Stimulated activated CD8-positive, alpha-beta memory T cell treated with anti-CD3 and anti-CD28 coated beads, Interleukin-7, amount 100 ng/mL, for 4 hours (primary cell): ENCODE measurements around the gene HDAC4.
"Not testable (repeated sequence)": the region's sequence is repeated elsewhere in the genome, so short reads cannot be mapped to it uniquely, and the experiment has no call there.

ENCODE experiments used
- DNase-seq, 2 donors: peaks; one replicate each; pipeline ENCODE4 v3.0.0-alpha.2; 2020; ENCODE audit warnings: low read depth in 2 of 2

The HDAC4 gene

DNA sequence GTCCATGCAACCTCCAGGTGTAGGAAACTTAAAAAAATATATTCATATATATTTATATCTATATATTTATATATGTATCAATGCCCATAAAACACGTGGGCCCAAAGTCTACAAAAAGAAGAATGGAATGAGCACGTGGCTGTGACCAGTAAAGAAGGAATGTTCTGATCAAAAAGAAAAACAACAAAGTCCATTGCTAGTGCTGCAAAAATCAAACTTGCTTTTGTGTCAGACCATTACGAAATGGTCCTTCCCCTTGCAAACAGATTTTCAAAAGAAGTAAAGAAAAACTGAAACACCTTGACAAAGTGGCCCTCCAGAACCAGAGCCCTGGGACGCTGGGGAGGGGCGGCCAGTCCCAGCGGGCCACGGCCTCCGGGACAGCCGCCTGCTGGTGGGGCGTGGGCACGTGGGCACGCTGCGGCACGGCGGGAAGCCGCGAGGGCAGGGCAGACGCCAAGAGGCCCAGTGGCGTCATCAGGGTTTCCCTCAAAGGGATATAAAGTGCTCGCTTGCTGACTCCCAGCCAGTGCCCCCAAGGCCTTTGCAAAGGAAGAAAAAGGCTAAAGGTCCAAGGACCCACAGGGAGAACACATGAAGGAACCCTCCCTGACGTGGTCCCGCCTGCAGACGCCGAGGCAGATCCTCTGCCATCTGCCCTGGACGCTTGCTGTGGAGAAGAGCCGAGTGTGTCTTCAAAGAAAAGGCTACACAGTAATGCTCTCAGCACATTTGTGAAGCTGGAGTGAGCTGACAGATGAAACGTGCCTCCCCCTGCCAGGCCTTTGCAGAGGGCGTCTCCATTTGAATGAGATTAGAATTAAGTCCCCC, 351.2 kb downstream of the HDAC4 start:
- DNase-seq = no peak

DNA sequence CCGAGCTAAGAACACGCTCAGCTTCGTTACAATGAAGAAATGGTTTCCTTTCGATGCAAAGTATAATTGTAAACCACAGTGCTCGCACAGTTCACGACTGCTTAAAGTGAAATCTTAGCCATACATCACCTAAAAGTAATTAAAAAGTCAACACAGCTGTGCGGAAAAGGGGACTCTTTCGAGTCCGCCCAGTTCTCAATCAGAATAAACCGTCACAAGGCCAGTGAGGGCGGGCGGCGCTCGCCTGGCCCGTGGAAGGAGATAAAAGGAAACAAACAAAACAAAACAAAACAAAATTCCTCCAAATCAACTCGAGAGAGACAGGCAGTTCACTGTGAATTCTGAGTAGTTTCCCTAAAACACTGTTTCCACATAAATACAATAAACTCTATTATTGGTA, 352.1 kb downstream of the HDAC4 start:
- no peak for DNase-seq

DNA sequence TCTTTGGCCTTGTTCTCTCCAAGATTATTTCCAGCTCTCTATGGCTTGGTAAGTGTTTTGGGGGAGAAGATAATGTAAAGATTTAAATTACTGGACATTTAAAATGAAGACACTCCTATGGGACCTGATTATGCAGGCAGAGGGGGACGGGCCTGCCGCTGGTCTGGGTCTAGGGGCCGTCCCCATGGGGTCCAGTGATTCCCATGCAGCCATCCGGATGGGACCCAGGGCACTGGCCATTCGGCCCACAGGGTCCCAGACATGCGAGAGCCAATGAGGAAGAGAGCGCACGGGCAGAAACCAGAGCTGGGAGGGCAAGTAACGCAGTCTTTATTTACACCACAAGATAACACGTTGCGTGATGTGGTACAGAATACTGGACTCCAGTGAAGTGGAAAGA, 353.0 kb downstream of the HDAC4 start:
- DNase-seq = no peak

DNA sequence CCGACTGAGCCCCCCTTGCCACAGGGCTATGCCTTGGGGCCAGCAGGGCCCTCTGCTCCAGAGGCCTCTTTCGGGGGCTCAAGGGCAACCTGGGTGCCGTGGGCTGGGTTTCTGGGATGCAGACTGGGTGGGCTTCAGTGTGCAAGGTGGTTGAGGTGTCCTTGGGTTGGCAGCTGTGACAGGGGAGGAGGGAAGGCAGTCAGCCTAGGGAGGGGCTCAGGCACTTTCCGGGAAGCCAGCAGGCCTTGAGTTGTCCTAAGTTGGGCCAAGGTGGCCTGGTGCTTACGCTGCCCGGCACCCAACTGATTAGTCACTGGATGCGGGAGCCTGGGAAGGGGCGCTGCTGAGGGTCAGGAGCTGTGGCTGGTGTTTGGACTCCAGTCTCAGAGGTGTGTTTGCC, 353.4 kb downstream of the HDAC4 start:
- no peak for DNase-seq

DNA sequence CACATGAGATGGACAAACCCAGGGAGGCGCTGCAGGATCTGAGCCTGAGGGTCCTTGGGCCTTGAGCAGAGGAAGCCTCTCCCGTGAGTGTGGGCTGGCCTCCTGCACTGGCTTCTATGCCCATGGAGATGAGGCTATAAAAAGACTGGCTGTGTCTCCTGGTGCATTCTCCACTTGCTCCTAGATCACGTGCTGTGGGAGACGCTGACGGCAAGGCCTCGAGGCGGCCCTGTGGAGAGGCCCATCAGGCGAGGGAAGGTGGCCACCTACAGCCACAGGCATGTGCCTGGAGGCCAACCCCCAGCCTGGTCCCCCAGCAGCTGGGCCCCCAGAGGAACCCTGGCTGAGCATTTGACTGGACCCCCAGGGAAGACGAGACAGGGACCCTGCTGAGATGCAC, 354.0 kb downstream of the HDAC4 start:
- no peak for DNase-seq

DNA sequence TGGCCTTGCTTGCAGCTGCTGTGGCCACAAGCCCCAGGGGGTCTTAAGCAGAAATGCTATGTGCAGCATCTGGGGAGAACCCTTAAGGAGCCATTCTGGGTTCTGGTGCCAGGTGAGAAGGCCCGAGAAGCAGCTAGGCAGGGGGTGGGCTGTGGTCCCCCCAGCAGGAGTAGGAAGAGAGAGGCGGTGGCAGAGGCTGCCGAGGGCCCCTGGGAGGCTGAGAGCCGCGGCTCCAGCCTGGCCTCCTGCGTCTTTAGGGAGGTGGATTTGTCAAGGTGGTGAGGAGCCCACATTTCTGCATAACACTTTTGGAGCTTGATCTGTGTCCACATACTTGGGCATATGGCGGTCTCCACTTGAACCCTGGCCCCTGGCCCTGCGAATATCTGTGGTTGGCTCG, 356.5 kb downstream of the HDAC4 start:
- DNase-seq = no peak

DNA sequence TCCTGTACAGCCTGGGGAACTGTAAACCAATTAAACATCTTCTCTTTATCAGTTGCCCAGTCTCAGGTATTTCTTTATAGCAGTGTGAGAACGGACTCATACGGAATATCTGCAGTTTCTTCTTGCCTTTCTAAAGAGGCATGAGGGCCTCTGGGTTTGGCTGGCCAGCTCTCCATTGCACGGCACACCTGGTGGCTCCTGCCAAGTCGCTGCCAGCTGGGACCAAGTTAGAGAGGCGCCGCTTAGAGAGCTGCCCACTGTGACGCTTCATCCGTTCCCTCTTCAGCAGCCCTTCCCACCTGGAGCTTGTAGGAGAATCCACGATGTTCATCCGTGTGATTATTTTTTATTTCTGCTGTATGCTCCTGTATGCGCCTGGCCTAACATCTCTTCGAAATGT, 357.5 kb downstream of the HDAC4 start:
- no peak for DNase-seq

DNA sequence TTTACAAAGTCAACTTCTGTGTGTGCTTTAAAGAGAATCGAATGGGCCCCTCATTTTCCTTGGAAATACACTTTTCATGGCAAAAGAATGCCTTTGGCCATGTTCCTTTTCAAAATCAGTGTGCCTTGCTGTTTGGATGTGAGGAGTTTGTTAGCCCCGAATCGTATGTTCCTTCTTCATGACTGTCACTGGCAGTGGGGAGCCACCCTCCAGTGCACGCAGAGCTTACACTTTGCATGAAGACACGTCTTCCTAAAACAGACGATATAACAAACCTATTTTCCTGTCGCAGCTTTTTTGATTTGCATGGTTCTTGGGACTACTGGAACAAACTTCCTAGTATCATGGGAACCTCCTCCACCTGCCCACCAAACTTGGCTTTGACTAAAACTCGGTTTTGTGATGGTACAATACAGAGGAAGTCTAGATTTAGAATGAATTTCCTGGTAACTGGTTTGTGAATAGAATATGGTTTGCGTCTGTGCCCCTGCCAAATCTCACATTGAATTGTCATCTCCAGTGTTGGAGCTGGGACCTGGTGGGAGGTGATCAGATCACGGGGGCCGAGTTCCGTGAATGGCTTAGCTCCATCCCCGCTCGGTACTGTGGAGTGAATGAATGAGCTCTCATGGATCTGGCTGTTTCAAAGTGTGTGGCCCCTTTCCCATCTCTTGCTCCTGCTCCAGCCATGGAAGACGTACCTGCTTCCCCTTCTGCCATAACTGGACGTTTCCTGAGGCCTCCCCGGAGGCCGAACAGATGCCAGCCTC, 358.1 kb downstream of the HDAC4 start:
- DNase-seq = no peak

DNA sequence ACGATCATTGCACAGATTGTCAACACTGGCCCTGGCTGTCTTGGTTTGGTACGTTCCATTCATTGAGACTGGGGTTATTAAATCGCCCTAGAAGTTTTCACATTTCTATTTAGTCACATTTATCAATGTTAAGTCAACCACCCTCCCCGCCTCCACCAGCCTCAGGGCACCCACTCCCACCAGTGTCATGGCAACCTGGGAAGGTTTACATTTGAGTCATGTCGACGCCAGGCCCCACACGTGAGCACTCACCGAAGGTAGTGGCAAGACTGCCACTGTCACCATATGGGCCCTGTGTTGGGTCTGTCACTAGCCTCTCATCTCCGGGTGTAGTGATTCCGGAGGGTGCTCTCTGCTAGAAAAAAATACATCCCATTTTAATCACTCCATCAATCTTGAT, 358.8 kb downstream of the HDAC4 start:
- no peak for DNase-seq

DNA sequence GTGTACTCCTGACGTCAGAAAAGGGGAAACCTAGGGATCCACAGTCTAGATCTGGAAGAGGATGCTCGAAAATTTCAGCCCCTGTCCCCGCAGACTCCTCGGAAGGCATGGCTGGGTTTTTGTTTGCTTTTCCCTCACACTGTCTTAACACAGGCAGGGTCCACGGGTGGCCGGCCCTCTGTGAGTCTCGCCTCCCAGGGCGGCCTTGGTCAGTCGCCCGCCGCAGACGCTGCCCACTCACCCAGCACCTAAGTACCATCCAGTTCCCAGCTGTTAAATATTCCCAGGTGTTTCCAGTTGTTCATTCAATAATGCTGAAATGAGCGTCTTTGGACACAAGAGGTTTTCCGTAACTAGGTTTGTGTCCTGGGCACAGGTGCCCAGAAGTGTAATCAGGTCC, 359.8 kb downstream of the HDAC4 start:
- no peak for DNase-seq

DNA sequence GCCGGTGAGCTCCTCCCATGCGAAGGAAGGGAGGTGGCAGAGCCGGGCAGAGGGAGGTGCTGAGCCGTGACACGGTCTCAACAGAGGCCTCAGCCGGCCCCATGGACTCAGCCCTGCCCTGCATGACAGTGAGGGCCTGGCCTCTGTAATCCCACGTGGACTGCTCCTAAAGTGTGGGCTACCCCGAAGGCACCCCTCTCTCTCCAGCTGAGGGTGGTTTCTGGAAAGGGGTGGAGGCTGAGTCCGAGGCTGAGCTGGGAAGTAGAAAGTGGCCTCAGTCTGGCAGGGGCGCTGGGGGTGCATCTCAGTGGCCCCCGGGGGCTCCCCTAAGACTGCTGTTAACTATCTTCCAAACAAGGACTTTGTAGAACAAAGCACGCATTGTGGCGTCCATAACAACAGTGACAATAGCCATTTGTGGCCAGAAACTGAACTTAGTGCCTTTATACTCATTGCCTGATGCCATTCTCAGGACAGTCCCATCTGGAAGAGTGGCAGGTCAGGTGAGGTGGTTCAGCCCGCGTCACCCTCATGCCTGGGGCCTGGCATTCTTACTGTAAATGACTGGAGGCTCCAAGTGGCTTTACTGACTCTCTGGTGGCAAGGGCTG, 360.6 kb downstream of the HDAC4 start:
- no peak for DNase-seq

DNA sequence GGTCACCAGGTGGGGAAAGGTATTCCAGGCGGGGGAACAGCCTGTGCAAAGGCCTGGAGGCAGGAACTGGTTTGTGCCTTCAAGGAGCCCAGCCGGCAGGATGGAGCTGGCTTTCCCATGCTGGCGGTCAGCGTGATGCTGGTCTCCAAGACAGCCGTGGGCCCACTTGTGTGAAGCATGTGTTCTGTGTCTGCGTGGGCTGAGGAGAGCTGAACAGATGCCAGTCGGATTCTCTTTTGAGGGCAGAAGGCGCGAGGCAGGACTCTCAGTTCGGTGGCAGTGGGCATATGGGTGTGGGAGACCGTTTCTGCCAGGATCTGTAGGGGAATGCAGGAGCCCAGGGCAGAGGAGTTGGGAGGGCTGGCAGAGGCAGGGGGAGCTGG, 361.4 kb downstream of the HDAC4 start:
- no peak for DNase-seq

DNA sequence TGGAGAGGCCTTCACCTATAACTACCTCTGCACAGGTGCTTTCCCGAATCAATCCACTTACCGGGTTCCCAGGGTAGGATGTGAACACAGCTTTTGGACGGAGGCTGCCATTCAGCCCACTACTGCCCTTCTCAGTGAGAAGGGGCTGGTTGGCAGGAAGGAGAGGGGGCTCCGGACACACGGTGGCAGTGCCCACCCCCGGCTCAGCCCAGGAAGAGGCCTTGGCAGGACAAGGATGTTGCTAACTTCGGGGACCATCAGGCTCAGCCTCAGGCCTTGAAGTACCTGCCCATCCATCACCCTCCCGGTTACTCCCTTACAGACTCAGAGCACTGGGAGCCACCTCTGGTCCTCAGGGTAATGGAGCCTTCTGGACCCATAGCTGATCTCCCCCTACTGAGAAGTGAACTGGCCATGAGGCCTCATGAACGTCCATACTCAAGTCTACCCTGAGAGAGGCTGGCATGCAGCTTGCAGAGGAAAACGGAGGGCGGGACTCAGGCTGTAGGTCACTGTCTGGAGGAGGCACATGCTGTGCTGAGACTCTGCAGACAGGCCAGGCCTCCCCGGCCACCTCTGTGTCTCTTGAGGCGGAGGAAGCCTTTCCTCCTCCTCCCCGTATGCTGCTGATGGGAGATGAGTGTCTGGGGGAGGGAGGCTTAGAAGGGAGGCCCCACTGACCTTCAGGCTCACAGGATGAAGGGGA, 361.9 kb downstream of the HDAC4 start:
- DNase-seq = no peak

DNA sequence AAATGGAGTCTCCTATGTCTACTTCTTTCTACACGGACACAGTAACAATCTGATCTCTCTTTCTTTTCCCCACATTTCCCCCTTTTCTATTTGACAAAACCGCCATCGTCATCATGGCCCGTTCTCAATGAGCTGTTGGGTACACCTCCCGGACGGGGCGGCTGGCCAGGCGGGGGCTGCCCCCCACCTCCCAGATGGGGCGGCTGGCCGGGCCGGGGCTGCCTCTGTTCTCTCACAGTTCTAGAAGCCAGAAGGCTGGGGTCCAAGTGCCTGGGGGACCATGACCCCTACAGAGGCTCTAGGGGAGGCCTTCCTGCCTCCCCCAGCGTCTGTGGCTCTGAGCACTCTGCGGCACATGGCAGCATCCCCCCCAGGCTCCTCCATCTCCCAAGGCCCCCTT, 362.5 kb downstream of the HDAC4 start:
- DNase-seq = not testable (repeated sequence)

DNA sequence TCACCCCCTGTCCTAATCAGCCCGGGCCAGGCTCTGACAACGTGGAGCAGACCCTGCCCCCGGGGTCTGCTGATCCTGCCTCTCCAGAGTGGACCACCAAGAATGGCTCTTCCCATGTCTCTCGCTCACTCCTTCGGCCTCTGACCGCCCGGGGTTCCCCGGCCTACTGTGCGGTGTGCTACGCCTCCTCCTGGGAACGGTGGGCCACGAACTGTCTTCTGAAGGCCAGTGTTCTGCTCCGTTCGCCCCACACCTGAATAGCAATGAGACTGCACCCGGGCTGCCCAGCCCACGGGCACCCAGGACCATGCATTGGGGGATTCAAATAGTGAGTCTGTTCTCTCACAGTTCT, 363.3 kb downstream of the HDAC4 start:
- DNase-seq = no peak

DNA sequence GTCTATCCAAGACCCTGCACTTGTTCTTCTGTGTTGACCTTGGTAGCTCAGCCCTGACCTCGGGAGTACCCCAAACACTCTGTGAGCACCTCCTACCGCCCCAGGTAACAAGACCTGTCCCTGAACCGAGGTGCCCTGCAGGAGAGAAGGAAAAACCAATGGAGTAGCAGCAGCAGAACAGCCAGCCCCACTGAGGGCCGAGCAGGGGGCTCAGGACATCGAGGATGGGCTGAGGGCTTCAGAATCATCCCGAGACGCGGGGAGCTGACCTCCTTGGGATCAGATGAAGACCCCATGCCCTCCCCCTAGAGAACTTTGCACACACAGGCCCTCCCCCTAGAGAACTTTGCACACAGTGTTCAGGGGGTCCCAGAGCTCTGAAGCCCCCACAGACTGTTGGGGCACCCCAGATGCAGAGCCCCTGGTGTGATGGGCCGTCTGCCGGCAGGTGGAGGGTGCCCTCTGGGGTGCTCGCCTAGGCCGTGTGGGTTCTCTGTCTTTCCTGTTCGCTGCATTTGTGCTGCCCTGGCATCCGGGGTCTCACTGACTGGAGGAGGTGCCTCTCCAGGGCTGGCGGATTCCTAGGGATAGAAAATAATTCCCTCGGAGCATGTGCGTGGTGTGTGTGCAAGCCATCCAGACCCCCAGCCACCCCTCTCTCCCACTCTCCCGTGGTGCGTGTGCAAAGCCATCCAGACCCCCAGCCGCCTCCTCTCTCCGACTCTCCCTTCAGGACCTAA, 363.8 kb downstream of the HDAC4 start:
- no peak for DNase-seq

DNA sequence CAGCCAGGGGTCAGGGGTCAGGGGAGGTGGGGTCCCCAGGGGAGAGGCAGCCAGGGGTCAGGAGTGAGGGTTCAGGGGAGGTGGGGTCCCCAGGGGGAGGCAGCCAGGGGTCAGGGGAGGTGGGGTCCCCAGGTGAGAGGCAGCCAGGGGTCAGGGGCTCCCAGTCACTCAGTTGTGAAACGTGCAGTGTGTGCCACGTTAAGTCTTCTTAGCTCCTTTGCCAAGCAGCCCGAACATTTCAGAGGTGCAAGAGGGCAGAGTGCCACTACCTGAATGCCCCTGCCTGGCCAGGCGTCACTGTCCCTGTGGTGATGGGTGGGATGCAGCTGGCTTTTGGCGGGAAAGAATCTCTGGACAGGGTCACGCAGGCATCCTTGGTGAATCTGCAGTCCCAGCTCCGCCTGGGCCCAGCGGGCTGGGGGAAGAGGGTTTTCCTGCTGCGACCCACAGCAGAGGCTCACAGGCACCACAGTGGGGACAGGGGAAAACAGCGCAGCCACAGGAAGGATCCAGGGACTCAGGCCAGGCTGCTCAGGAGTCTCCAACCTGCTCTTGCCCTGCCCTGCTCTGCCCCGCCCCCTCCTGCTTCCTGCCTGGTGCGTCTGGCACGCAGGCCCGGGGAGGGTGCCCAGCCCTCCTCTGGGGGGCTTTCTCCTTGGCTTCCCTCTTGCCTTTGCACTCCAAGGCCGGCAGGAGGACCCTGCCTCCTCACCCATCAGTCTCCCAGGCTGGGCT, 364.7 kb downstream of the HDAC4 start:
- no peak for DNase-seq

DNA sequence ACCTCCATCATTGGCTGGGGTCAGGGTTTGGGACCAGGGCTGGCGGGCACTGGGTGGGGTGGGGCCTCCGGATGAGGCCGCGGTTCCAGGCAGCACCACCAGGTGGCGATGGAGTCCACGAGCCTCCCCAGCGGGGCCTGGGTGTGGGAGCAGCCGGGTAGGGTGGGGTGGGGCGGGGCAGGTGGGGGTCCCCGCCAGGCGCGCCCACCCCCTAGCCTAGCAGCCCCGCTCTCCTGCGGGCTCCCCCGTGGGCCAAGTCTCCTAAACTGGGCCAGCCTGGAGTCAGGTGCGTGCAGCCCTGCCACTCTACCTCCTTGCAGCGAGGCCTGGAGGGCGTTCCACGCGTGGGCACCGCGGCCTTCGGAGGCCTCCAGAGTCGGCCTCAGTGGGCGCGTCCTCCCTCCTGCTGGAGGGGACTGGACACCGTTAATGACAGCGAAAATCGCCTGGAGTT, 365.4 kb downstream of the HDAC4 start:
- peak; percentile 10 to 33 for DNase-seq

DNA sequence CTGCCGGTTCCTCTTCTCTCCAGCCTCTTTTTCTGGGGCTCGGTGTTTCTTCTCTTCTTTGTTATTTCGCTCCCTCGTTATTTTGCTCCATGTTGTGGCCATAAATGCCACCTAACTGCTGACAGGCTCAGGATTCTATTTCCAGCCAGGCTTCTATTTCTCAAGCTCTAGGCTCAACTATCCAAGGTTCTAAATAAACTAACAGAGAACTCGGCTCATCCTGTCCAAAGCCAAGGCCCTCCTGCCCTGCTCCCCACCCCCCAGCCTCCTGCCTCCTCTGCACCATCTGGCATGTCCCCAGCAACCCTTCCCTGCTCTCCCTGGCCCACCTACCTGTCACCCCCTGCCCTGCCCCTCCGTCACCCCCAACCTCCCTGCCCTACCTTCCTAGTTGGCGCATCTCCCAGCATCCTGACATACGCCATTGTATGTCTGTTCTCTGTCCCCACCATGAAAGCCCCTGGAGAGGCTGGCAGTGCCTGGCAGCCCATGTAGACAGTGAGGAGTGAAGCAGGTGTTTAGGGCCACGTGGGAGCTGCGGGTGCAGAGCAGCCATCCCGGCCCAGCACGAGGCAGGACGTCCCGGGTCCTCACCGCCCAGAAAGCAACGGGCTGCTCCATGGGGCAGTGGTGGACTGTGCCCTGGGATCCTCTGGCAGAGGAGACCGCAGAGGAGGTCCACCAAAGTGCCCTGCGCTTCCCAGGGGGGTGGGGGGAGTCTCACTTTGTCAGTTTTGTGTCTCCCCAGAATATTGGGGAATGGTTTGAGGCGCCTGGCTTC, 366.1 kb downstream of the HDAC4 start:
- DNase-seq = no peak
